Measurements from ENCODE around the gene GPI.

GPI gene

DNA sequence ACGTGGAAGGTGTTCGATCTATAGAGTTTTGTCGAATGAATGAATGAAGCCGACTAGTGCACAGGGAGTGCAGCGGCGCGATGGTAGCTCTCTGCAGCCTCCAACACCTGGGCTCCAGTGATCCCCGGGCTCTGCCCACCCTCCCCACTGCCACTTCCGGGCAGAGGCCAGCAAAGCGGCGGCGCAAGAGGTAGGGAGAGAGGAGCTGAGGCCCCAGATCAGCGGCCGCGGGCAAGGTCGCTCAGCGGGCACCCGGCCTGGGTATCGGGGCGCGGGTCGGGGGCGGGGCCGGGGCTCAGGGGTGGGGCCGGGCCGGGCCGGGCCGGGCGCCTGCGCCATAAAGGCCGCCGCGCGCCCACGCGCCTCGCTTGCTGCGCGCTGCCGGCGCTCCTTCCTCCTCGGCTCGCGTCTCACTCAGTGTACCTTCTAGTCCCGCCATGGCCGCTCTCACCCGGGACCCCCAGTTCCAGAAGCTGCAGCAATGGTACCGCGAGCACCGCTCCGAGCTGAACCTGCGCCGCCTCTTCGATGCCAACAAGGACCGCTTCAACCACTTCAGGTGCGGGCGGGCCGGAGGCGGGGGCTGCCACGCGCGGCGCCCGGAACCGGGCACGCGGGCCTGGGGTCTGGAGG lies at the start of gene GPI:
Gene GPI (plus strand): TSS at position 367 of the 633 bp plus-strand sequence. CDS start 71 bp downstream, at position 438.
- TF ChIP-seq, protein P1, sequence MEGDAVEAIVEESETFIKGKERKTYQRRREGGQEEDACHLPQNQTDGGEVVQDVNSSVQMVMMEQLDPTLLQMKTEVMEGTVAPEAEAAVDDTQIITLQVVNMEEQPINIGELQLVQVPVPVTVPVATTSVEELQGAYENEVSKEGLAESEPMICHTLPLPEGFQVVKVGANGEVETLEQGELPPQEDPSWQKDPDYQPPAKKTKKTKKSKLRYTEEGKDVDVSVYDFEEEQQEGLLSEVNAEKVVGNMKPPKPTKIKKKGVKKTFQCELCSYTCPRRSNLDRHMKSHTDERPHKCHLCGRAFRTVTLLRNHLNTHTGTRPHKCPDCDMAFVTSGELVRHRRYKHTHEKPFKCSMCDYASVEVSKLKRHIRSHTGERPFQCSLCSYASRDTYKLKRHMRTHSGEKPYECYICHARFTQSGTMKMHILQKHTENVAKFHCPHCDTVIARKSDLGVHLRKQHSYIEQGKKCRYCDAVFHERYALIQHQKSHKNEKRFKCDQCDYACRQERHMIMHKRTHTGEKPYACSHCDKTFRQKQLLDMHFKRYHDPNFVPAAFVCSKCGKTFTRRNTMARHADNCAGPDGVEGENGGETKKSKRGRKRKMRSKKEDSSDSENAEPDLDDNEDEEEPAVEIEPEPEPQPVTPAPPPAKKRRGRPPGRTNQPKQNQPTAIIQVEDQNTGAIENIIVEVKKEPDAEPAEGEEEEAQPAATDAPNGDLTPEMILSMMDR (IDR thresholded peaks at IDR 0.05), result no peak
- H3K27ac Mint-ChIP-seq, result no peak within 1 kb of the TSS
- peaks cover 56% of the 10 kb centered on the region for H3K4me1 Mint-ChIP-seq

DNA sequence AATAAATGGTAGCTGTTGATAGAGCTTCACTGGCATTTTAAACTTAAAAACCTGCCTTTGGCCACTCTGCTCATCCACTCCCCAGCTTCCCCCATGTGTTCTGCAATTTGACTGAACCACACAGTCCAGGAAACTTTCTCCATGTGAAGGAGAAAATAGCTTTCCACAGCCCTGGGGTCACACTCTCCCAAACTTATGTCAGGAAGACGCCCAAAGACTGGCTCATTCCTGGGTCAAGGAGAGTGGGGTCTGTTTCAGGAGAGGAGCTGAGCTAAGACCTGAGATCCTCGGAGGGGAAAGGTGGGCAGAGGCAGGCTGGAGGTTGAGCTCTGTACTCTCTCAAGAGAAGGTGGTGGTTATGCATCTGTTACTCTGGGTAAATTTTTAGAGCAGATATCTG lies 48.7 kb upstream of the GPI start:
- Mint-ChIP-seq H3K36me3 (ENCODE audit: low read depth) (peaks cover 22% of the 10 kb centered on the region), H3K9me3 (no peaks in the 10 kb centered on the region), H3K27me3 (ENCODE audit: low read depth, poor library complexity) (no peaks in the 10 kb centered on the region), H3K4me3 (no peak overlapping the region), H3K4me1 (peaks cover 41% of the 10 kb centered on the region), H3K27ac (no peak overlapping the region)
- TF ChIP-seq, protein P1 (IDR thresholded peaks at IDR 0.05), result no peak
- DNase-seq, result no peak

More for the DNA sequence above, at the start of gene GPI:
- Mint-ChIP-seq H3K36me3 (ENCODE audit: low read depth) (peaks cover 27% of the 10 kb centered on the region), H3K9me3 (no peaks in the 10 kb centered on the region), H3K4me3 (peak within 1 kb of the TSS; percentile 98), H3K27me3 (ENCODE audit: low read depth, poor library complexity) (peaks cover 7% of the 10 kb centered on the region)
- peak; percentile 68 for DNase-seq

DNA sequence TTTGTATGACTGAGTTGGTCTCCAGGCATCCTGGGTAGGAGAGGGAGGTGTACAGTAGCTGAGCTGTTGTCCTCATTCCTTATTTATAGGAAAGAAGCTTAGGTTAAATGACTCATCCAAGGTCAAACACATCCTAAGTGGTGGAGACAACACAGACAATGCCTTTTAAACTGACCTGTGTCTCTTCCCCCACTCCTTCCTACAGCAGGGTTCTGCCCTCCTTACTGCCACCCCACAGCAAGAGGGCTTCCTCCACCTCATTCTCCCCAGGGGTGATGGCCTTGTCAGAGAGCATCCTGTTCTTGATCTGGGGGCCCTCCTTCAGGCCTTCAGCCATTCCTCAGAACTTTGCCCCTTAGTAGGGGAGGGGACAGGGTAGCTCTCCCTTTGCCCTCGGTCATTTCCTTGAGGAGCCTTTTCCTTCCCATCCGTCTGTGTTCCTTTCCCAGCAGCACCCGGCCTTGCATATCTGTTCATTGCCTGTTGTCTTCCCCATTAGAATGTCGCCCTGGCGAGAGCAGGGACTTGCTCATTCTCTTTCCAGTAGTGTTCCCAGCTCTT lies 48.2 kb upstream of the GPI start:
- TF ChIP-seq, protein P1 (IDR thresholded peaks at IDR 0.05), result no peak
- Mint-ChIP-seq H3K36me3 (ENCODE audit: low read depth) (peaks cover 23% of the 10 kb centered on the region), H3K4me1 (peaks cover 41% of the 10 kb centered on the region), H3K27ac (peak overlapping the region; percentile 91), H3K4me3 (no peak overlapping the region), H3K27me3 (ENCODE audit: low read depth, poor library complexity) (no peaks in the 10 kb centered on the region), H3K9me3 (no peaks in the 10 kb centered on the region)
- DNase-seq, result no peak

DNA sequence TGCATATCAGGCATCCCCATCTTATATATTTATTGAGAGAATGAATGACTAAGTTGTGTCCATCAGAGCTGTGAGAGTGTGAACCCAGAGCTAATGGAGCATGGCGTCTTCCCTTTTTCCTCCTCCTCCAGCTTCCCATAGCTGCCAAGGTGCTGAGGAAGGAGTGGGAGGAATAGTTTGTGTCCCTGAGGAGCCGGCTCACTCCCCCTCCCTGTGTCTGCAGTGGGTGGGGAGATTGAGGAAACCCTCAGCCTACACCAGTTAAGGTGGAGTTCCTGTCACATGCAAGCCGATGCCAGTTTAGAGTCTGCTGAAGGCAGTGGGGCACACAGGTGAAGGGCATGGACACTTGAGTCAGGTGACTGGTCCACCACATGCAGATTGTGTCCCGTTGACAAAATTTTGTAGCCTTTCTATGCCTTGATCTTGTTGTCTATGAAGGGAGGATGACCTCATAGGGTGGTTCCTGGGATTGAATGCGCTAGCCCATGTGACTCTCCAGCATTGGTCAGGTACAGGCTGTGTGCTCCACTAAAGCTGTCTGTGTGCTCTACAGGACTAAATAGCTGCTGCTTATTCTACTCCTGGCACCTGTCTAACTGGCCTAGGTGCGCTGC lies 47.6 kb upstream of the GPI start:
- H3K27me3 Mint-ChIP-seq (ENCODE audit: low read depth, poor library complexity), result no peaks in the 10 kb centered on the region
- DNase-seq, result no peak
- peaks cover 41% of the 10 kb centered on the region for H3K4me1 Mint-ChIP-seq
- no peak overlapping the region for H3K4me3 Mint-ChIP-seq
- no peaks in the 10 kb centered on the region for H3K9me3 Mint-ChIP-seq
- TF ChIP-seq, protein P1 (IDR thresholded peaks at IDR 0.05), result no peak
- peak overlapping the region; percentile 91 for H3K27ac Mint-ChIP-seq
- peaks cover 18% of the 10 kb centered on the region for H3K36me3 Mint-ChIP-seq (ENCODE audit: low read depth)

DNA sequence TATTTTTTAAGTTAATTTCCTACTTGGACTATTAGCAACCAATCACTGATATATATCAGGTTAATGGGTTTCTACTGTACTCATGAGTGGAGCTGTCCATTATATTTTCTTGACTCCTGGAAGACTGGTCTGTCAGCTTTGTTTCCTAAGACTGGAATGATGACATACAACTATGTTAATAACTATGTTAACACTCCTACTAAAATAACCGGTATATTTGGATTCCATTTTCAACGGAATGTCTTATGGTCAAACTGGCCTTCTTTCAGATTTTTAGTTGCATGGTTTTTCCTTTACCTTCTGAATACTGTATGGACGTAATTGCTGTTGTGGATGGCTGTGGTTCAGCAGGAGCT lies 45.8 kb upstream of the GPI start:
- Mint-ChIP-seq H3K9me3 (no peaks in the 10 kb centered on the region), H3K36me3 (ENCODE audit: low read depth) (peaks cover 29% of the 10 kb centered on the region), H3K4me3 (no peak overlapping the region), H3K27me3 (ENCODE audit: low read depth, poor library complexity) (no peaks in the 10 kb centered on the region), H3K27ac (peak overlapping the region; percentile 25), H3K4me1 (peaks cover 43% of the 10 kb centered on the region)
- no peak for DNase-seq
- TF ChIP-seq, protein P1 (IDR thresholded peaks at IDR 0.05), result no peak
